Loucy (cell line): ENCODE data around the gene SMIM17.

Source experiments
- H2AFZ ChIP-seq: fragments of 200-600 bp; sonication (generic); 2 replicates; pipeline ENCODE4 v1.6.0; 2016; ENCODE audit warnings: antibody characterized with exemption, mild to moderate bottlenecking, low read length, moderate library complexity
- H3F3A ChIP-seq: fragments of 200-600 bp; 2 replicates; pipeline ENCODE4 v1.6.0; 2016; ENCODE audit warnings: antibody characterized with exemption, low read depth, mild to moderate bottlenecking
- H3K27me3 ChIP-seq: fragments of 200-600 bp; sonication (generic); 2 replicates; pipeline ENCODE4 v1.6.1; 2014; ENCODE audit warnings: low read length, mild to moderate bottlenecking; ENCODE audit not compliant: insufficient read depth, poor library complexity, severe bottlenecking
- H3K36me3 ChIP-seq: fragments of 200-600 bp; sonication (generic); 2 replicates; pipeline ENCODE4 v1.6.1; 2016; ENCODE audit warnings: low read length; ENCODE audit not compliant: insufficient read depth
- H3K4me1 ChIP-seq: fragments of 200-600 bp; sonication (generic); 2 replicates; pipeline ENCODE4 v1.5.1; 2014; ENCODE audit warnings: low read length, mild to moderate bottlenecking; ENCODE audit not compliant: insufficient read depth, poor library complexity, severe bottlenecking
- H3K4me2 ChIP-seq: fragments of 200-600 bp; sonication (generic); 2 replicates; pipeline ENCODE4 v1.6.0; 2014; ENCODE audit warnings: antibody characterized with exemption, low read length, low read depth, mild to moderate bottlenecking; ENCODE audit not compliant: poor library complexity, severe bottlenecking
- H3K4me3 ChIP-seq: fragments of 200-600 bp; sonication (generic); 2 replicates; pipeline ENCODE4 v1.5.1; 2014; ENCODE audit warnings: low read length, mild to moderate bottlenecking, mixed read lengths; ENCODE audit not compliant: poor library complexity, severe bottlenecking
- H3K79me2 ChIP-seq: fragments of 200-600 bp; sonication (generic); 2 replicates; pipeline ENCODE4 v1.6.1; 2014; ENCODE audit warnings: low read length; ENCODE audit not compliant: insufficient read depth
- H3K9ac ChIP-seq: fragments of 200-600 bp; sonication (generic); 2 replicates; pipeline ENCODE4 v1.6.0; 2014; ENCODE audit warnings: mild to moderate bottlenecking, low read depth, low read length, moderate library complexity; ENCODE audit not compliant: poor library complexity, severe bottlenecking
- H3K9me2 ChIP-seq: fragments of 200-600 bp; sonication (generic); replicated peaks from 2 replicates; pipeline ENCODE4 v1.6.1; 2016; ENCODE audit warnings: low read depth, low read length, mixed read lengths
- H3K9me3 ChIP-seq: fragments of 200-600 bp; sonication (generic); 2 replicates; pipeline ENCODE4 v1.6.1; 2014; ENCODE audit warnings: mild to moderate bottlenecking, antibody characterized with exemption, low read length, low read depth; ENCODE audit not compliant: insufficient read depth
- H4K20me1 ChIP-seq: fragments of 200-600 bp; sonication (generic); 2 replicates; pipeline ENCODE4 v1.6.0; 2014; ENCODE audit warnings: antibody characterized with exemption, low read length, mild to moderate bottlenecking; ENCODE audit not compliant: insufficient read depth, poor library complexity, severe bottlenecking
- CTCF ChIP-seq: fragments of 200-600 bp; sonication (generic); conservative IDR thresholded peaks from 2 replicates; pipeline ENCODE4 v1.5.1; 2014; ENCODE audit warnings: mild to moderate bottlenecking, antibody characterized with exemption, low read length
- EZH2phosphoT487 ChIP-seq: fragments of 200-600 bp; IDR thresholded peaks from 2 replicates; pipeline ENCODE4 v1.6.1; 2018; ENCODE audit warnings: antibody characterized with exemption, mild to moderate bottlenecking, moderate library complexity, borderline replicate concordance

SMIM17 gene

GRCh38 chr19:56668676-56669075 is 25.7 kb downstream of the SMIM17 start:
- Histone ChIP-seq H3K9ac (no peak overlapping the region), H3K4me1 (no peaks in the 10 kb centered on the region), H3K36me3 (no peaks in the 10 kb centered on the region), H3K9me3 (peaks cover 9% of the 10 kb centered on the region; the same call in 1 of the 2 replicates), H3F3A (no peaks in the 10 kb centered on the region), H3K27me3 (no peaks in the 10 kb centered on the region), H2AFZ (no peak overlapping the region), H3K4me2 (no peak overlapping the region), H3K4me3 (no peak overlapping the region), H3K79me2 (no peaks in the 10 kb centered on the region), H3K9me2 (no peaks in the 10 kb centered on the region), H4K20me1 (no peaks in the 10 kb centered on the region)
- TF ChIP-seq EZH2phosphoT487: no peak
- no peak for TF ChIP-seq CTCF

GRCh38 chr19:56670401-56670960 is 27.5 kb downstream of the SMIM17 start:
- no peak overlapping the region for H3K9ac ChIP-seq
- no peak overlapping the region for H3K4me2 ChIP-seq
- H3K36me3 ChIP-seq: no peaks in the 10 kb centered on the region
- H3K79me2 ChIP-seq: no peaks in the 10 kb centered on the region
- H3K9me2 ChIP-seq: no peaks in the 10 kb centered on the region
- no peak overlapping the region for H2AFZ ChIP-seq
- H3K27me3 ChIP-seq: no peaks in the 10 kb centered on the region
- peaks cover 9% of the 10 kb centered on the region; the same call in 1 of the 2 replicates for H3K9me3 ChIP-seq
- H4K20me1 ChIP-seq: no peaks in the 10 kb centered on the region
- H3K4me3 ChIP-seq: no peak overlapping the region
- H3F3A ChIP-seq: no peaks in the 10 kb centered on the region
- H3K4me1 ChIP-seq: no peaks in the 10 kb centered on the region
- no peak for TF ChIP-seq EZH2phosphoT487
- TF ChIP-seq CTCF: no peak

GRCh38 chr19:56670961-56671612 is 28.1 kb downstream of the SMIM17 start:
- Histone ChIP-seq H2AFZ (no peak overlapping the region), H3K4me1 (no peaks in the 10 kb centered on the region), H4K20me1 (no peaks in the 10 kb centered on the region), H3K4me2 (no peak overlapping the region), H3K27me3 (no peaks in the 10 kb centered on the region), H3K9ac (no peak overlapping the region), H3F3A (no peaks in the 10 kb centered on the region), H3K79me2 (no peaks in the 10 kb centered on the region), H3K9me3 (peaks cover 9% of the 10 kb centered on the region; the same call in 1 of the 2 replicates), H3K9me2 (no peaks in the 10 kb centered on the region), H3K4me3 (no peak overlapping the region), H3K36me3 (no peaks in the 10 kb centered on the region)
- TF ChIP-seq CTCF (no peak), EZH2phosphoT487 (no peak)
